HG03095 (cell line): Measurements from ENCODE around the gene EHD1.

Experiments used
- ATAC-seq: cut with Tn5 transposase; IDR thresholded peaks from one replicate; pipeline ENCODE4 v1.9.1; 2021; ENCODE audit warnings: moderate library complexity; ENCODE audit not compliant: unreplicated experiment

EHD1 gene

DNA sequence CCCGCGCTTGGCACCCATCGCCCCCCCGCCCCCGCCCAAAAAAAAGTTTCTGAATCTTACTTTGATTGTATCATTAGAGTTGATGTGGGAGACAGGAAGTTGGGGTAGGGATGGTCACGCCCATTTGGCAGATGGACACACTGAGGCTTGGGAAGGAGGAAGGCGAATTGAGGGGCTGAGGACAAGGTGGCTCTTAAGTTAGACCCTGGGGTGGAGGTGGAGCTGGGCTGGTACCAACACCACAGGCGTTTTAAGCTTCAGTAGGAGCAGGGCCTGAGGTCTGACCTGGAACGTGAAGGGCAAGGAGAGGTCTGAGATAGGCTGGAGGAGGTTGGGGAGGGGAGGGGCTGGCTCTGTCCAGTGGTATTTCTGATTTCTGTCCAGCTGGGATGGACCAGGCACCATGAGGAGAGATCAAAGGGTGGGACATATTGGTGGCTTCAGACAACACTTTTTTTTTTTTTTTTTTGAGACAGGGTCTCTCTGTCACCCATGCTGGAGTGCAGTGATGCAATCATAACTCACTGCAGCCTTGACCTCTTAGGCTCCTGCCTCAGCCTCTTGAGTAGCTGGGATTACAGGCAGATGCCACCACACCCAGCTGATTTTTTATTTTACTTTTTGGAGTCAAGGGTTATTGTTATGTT, 33.2 kb downstream of the EHD1 start:
- no peak for ATAC-seq

DNA sequence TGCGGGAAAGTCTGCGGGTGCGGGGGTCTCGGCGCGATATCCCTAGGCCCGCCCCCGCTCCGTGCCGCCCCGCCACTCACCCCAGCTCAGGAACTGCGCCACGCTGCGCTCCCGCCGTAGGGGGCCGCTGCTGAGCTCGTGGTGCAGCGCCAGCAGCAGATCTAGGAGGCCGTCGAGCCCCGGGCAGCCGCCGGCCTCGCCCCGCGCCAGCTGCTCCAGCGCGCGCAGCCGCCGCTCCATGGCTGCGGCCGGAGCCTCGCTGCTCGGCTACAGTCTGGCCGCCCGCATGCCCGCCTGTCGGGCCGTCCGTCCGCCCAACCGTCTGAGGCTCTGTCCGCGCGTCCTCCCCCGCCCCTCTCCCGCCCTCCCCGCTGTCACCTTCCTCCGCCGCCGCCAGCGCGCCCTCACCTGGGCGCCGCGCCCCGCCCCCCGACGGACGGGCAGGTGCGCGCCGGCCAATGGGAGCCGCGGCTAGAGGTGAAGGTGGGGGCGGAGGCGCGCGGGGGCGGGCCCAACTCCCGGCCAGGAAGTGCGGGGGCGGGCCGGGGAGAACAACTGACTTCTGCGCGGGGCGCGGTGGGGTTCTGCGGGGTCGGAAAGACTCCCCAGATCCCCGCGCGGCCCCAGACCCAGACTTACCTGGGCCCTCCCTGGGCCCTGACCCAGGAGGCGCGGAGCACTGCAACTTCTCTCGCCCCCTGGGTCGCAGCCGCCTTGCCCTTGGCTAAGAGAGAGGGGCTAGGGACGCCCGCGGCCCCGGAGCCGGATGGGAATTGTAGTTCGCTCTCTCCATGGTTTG, 33.9 kb downstream of the EHD1 start, which contains the start of gene CDC42BPG:
Gene CDC42BPG (minus strand): TSS at position 324 of the 799 bp plus-strand sequence. CDS start 84 bp downstream, at position 240.
- no peak for ATAC-seq

GRCh38 chr11:64843686-64844329, 34.6 kb downstream of the EHD1 start:
- no peak for ATAC-seq

DNA sequence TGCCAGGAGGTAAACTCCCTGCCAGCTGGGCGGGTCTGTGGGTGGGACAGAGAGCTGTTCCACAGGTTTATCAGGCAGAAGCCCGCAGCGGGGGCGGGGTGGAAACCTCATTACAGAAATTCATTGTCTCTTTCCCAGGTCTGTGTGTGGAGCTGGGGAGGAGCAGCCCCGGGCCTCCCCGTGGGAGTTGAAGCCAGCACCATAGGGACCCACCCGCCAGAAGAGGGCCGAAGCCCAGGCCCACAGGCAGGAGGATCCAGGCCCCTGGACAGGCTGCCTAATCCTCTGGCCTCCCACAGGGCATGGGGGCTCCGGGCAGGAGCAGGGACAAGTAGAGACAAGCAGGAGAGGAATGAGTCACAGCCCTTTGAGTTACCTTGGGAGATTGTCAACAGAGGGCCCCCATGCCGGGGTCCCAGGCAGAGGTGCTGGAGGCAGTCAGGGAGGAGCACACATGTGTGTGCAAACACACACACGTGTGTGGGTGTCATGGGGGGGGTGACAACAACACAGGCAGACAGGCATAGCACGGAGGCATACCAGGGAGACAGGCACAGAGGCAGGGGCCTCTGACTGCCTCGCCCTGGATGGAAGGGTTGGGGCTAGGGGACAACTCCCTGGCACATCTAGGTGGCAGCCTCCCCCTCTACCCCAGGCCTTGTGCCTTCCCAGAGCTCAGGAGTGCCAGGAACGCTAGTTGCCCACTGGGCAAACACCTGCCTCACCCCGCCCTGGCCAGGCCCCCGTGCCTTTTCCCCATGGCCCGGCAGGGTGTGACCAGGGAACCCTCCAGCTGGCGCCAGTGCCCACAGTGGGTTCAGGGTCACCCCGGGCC, 35.4 kb downstream of the EHD1 start:
- no peak for ATAC-seq

- no peak for ATAC-seq
These were observed 36.1 kb downstream of the EHD1 start for GRCh38 chr11:64842366-64842759.

DNA sequence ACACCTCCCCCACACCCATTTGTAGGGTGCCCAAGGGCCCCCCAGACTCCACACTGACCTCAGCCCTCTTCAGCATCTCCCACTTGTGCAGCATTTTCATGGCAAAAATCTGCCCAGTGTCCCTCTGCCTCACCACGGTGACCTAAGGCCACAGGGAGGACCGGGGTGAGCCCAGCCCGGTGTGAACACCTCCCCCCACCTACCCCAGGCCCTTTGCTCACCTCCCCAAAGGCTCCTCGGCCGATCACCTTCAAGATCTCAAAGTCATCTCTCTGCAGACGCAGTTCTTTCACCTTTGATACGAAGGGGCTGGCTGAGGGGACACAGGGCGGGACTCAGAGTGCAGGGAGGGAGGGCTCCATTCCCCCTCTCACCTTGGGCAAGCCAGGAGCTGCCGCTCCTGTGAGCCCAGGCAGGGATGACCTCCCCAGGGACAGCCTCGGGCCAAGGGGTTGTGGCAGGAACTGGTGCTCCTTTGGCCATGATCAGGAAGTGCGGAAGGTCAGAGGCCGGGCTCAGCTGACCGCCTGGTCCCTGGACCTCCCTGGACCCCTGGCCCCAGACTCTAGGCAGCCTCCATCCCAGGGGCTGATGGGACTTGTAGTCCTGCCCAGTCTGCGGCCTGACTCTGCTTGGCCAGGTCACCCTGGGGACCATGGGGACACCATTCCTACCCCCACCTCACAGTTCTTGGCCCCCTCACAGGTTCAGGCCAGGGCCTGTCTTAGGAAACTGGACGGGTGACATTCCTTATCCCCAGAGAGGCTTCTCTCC, 36.6 kb downstream of the EHD1 start:
- no peak for ATAC-seq

GRCh38 chr11:64839887-64840782, 38.3 kb downstream of the EHD1 start:
- no peak for ATAC-seq

DNA sequence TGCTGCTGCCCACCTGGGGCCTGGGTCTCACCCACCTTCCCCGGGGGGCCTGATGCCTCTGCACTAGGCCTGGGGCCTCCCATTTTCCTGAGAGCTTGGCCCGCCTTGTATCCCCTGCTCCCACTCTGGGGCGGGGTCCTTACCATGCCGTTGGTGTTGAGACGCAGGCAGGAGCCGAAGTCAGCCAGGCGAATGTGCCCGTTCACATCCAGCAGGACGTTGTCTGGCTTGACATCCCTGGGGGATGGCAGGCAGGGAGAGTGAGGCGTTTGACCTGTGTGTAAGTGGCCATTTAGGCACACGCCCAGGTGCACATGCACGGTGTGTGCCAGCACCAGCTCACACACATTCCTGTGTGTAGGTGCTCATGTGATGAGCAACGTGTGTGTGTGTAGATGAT, 39.1 kb downstream of the EHD1 start:
- no peak for ATAC-seq

- no peak for ATAC-seq
These were observed 39.7 kb downstream of the EHD1 start for GRCh38 chr11:64838600-64839334.

GRCh38 chr11:64837887-64838351, 40.5 kb downstream of the EHD1 start:
- no peak for ATAC-seq

- ATAC-seq = no peak
These were observed 41.9 kb downstream of the EHD1 start for GRCh38 chr11:64836448-64837072.

GRCh38 chr11:64835616-64836447, 42.6 kb downstream of the EHD1 start:
- ATAC-seq = no peak

GRCh38 chr11:64834723-64835615, 43.5 kb downstream of the EHD1 start:
- no peak for ATAC-seq

DNA sequence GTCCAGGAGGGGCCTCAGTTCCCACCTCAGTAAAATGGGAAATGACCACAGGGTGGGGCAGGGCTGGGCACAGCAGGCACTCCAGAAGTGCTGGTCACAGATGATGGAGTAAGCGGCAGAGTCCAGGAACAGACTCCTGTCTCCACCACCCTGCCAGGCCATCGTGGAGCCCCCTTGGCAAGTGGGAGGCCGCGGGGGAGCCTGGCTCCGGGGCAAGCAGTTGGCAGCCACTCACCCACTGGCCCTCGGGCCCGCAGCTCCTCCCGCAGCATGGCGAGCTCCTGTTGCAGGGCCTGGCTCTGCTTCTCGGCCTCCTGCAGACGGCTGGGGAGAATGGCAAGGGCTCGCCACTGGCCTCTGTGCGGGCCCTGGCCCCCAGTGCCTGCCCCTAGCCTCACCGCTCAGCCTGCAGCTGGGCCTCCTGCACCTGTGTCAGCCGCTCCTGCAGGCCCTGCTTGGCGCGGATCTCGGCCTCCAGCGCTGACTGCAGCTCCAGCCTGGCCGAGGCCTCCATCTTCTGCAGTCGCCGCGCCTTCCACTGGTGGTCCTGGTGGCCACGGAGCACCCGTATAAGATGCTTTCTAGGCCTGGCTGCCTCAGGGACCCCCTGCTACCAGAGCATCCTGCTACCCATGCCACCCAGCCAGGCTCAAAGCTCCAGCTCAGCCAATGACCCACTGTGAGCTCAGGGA, 44.2 kb downstream of the EHD1 start:
- ATAC-seq = no peak

- ATAC-seq = no peak
These were observed 44.9 kb downstream of the EHD1 start for GRCh38 chr11:64833509-64833908.

DNA sequence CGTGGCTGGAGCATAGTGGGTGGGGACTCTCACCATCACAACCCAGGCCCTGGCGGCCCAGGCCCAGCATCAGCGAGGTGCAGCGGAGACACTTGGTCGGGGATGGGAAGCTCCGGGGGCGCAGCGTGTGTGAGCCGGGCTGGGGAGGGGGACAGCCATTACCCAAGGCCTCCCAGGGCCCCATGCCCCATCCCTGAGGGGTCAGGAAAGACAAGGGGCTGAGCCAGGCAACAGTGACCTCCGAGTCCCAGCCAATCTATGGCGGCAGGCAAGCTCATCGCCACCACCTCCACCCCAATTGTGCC, 45.3 kb downstream of the EHD1 start:
- ATAC-seq = no peak
